Spleen (tissue), 7 donors: ENCODE measurements around the gene SLC10A3.

ENCODE experiments used
- POLR2A ChIP-seq, 3 donors: fragments of 450-650 bp; IDR thresholded peaks; one replicate each; pipeline ENCODE4 v1.5.1; 2017; ENCODE audit warnings: antibody characterized with exemption in 3 of 3, mild to moderate bottlenecking in 1 of 3
- POLR2AphosphoS5 ChIP-seq, 3 donors: sonication (generic); formaldehyde crosslinking; IDR thresholded peaks; one replicate each; pipeline ENCODE4 v1.5.1; 2017; ENCODE audit warnings: antibody characterized with exemption in 3 of 3
- TF ChIP-seq, protein P1 (sequence below), 11 experiments: fragments of 200-600 bp in 7 of 11; fragments of 450-650 bp in 4 of 11; sonication (generic) in 4 of 11; IDR thresholded peaks in 8 of 11; conservative IDR thresholded peaks in 3 of 11; 1 replicate in 7 of 11; 2 replicates in 4 of 11; pipeline versions ENCODE4 v1.4.0 to v1.8.0; 2016 to 2021; ENCODE audit warnings: antibody characterized with exemption in 11 of 11, inconsistent platforms in 4 of 11, mild to moderate bottlenecking in 1 of 11
- donor health status: DM: no; HTN: no; CAD: no; lungs with moderate emphysema.
- donor health status: DM: no; HTN: no; CAD: no.
- donor health status: DM: no; HTN: no; CAD: no.

DNA sequence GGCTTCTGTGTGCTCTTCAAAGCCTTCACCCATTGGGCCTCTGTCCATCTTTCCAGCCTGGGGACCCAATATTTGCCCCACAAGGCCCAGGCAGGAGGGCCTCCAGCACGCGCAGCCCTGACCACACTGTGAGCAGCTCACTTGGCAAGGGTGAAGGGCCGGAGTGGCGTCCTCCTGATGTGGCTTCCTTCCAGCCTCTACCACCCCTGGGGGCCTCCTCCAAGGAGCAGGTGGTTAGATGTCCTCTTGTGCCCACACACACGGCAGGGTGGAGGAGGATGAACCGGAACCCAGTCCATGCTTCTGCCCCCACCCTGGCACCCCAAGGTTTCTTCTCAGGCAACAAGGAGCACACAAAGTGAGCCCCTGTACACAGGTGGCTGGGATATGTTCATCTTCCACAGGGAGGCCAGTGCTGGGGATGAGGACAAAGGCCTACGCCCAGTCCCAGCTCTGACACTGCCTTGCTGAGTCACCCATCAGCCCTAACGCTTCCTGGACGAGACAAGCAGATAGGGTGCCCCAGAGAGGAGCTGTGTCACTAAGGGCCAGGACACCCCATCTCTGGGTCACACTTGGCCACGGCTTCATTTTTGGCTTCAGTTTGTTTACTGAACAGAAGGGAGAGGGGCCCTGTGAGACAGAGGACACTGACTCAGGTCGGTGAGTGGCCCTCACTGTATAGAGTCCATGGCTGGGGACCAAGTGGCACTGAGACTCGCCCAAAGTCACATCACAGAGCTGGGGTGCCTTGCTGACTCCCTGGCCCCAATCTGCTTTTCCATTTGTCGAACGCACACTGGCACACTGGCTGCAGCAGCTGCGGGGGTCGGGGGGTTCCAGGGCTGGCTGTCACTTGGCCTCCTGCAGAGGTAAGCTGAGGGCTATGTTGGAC, 5.9 kb downstream of the SLC10A3 start:
- TF ChIP-seq, protein P1, sequence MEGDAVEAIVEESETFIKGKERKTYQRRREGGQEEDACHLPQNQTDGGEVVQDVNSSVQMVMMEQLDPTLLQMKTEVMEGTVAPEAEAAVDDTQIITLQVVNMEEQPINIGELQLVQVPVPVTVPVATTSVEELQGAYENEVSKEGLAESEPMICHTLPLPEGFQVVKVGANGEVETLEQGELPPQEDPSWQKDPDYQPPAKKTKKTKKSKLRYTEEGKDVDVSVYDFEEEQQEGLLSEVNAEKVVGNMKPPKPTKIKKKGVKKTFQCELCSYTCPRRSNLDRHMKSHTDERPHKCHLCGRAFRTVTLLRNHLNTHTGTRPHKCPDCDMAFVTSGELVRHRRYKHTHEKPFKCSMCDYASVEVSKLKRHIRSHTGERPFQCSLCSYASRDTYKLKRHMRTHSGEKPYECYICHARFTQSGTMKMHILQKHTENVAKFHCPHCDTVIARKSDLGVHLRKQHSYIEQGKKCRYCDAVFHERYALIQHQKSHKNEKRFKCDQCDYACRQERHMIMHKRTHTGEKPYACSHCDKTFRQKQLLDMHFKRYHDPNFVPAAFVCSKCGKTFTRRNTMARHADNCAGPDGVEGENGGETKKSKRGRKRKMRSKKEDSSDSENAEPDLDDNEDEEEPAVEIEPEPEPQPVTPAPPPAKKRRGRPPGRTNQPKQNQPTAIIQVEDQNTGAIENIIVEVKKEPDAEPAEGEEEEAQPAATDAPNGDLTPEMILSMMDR (IDR thresholded peaks at IDR 0.05 in 8 of 11, conservative IDR thresholded peaks at IDR 0.05 in 3 of 11), result no peak
- TF ChIP-seq POLR2AphosphoS5 (IDR thresholded peaks at IDR 0.05), result no peak
- TF ChIP-seq POLR2A (IDR thresholded peaks at IDR 0.05), result no peak
